ENCODE measurements around the gene SLC4A5.

SLC4A5 gene

DNA sequence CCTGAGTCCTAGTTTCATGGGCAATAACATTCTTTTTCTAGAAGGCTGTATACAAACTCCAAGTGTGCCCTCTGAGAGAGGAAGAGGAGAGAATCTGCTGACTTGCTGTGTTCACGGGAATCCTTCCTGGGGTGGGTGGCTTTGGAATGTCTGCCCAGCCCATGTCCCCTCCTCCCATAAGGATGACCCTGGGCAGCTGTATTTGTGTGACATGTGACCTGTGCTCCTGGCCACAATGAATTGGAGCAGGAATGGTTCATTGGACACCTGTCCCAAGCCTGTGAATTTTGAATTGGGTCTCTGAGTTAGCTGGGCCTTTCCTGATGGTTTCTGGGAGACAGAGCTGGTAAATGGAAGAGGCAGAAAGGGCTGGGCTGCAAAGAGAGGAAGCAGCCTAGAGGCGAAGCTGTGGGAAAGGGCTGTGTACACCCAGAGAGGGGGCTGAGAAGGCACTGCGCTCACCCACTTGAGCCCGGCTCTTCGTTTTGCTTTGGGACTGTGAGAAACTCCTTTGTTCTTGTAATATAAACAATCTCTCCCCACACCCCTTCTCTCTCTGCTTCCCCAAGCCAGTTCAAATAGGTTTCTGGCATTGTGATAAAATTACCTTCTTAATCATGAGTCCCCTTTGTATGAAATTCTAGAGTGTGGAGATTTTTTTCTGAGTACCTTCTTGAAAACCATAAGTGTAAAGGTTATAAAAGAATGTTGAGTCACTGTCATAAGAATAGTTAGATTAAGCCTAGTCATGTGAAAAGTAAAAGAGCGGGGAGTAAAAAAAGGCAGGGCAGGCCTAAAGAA is 49.8 kb downstream of the SLC4A5 start:
- no peak for DNase-seq (ENCODE audit: extremely low spot score)
- ChIA-PET POLR2A (no interaction called here), CTCF (no interaction called here)
- TF ChIP-seq HDGF (IDR thresholded peaks at IDR 0.05; ENCODE audit: borderline replicate concordance): no peak
- TF ChIP-seq FOXA1 (IDR thresholded peaks at IDR 0.05): no peak
- no peak for TF ChIP-seq NFRKB (IDR thresholded peaks at IDR 0.05)
- no peak for TF ChIP-seq FOXM1 (IDR thresholded peaks at IDR 0.05; ENCODE audit: borderline replicate concordance)
- TF ChIP-seq BHLHE40 (IDR thresholded peaks at IDR 0.05; ENCODE audit: borderline replicate concordance): no peak
- TF ChIP-seq PKNOX1 (IDR thresholded peaks at IDR 0.05): no peak

DNA sequence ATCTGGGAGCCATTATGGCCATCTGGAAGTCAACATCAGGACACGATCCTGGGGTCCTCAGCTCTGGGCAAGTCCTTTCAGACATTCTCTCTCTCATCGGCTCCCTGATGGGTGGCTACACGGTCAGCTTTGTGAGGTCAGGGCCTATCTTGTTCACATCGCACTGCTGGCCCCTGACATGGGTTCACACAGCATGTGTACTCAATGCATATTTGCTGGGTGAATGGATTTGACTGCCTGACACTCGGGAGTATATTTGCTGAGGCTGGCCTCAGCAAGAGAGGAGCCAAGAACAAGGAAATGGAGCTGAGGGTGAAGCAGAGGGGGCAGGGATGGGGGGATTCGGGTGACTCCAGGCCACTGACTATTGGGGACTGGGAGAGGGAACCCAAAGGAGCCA is 50.5 kb downstream of the SLC4A5 start:
- no peak for TF ChIP-seq ELF4 (IDR thresholded peaks at IDR 0.05)
- TF ChIP-seq ZNF384 (IDR thresholded peaks at IDR 0.05): no peak
- no peak for TF ChIP-seq ARNT (IDR thresholded peaks at IDR 0.05)
- no peak for TF ChIP-seq CTBP1 (IDR thresholded peaks at IDR 0.05; ENCODE audit: borderline replicate concordance)
- no peak for TF ChIP-seq NFRKB (IDR thresholded peaks at IDR 0.05)
- no peak for TF ChIP-seq BHLHE40 (IDR thresholded peaks at IDR 0.05; ENCODE audit: borderline replicate concordance)
- TF ChIP-seq FOXK2 (IDR thresholded peaks at IDR 0.05): no peak
- no peak for TF ChIP-seq L3MBTL2 (conservative IDR thresholded peaks at IDR 0.05)
- TF ChIP-seq TARDBP (IDR thresholded peaks at IDR 0.05): no peak
- TF ChIP-seq SUZ12 (IDR thresholded peaks at IDR 0.05): no peak
- TF ChIP-seq LEF1 (IDR thresholded peaks at IDR 0.05; ENCODE audit: borderline replicate concordance): no peak
- TF ChIP-seq SP1 (IDR thresholded peaks at IDR 0.05): no peak
- TF ChIP-seq FOXA1 (IDR thresholded peaks at IDR 0.05): no peak
- TF ChIP-seq HDGF (IDR thresholded peaks at IDR 0.05; ENCODE audit: borderline replicate concordance): no peak
- TF ChIP-seq FOXM1 (IDR thresholded peaks at IDR 0.05; ENCODE audit: borderline replicate concordance): no peak
- no peak for DNase-seq (ENCODE audit: extremely low spot score)
- POLR2A ChIA-PET: no interaction called here
- CTCF ChIA-PET: no interaction called here

- ChIA-PET POLR2A (no interaction called here), CTCF (interaction anchor here (0.6 kb wide), 1 partner anchor 14 kb away, joined by 3 read pairs; no protein-coding TSS in a partner anchor)
- TF ChIP-seq ELF4 (IDR thresholded peaks at IDR 0.05): no peak
- no peak for TF ChIP-seq ZNF384 (IDR thresholded peaks at IDR 0.05)
- TF ChIP-seq CTBP1 (IDR thresholded peaks at IDR 0.05; ENCODE audit: borderline replicate concordance): no peak
- no peak for TF ChIP-seq ARNT (IDR thresholded peaks at IDR 0.05)
- no peak for TF ChIP-seq LEF1 (IDR thresholded peaks at IDR 0.05; ENCODE audit: borderline replicate concordance)
- no peak for TF ChIP-seq HDGF (IDR thresholded peaks at IDR 0.05; ENCODE audit: borderline replicate concordance)
- DNase-seq (ENCODE audit: extremely low spot score): no peak
Measured at GRCh38 chr2:74291886-74292621, 51.2 kb downstream of the SLC4A5 start.

DNA sequence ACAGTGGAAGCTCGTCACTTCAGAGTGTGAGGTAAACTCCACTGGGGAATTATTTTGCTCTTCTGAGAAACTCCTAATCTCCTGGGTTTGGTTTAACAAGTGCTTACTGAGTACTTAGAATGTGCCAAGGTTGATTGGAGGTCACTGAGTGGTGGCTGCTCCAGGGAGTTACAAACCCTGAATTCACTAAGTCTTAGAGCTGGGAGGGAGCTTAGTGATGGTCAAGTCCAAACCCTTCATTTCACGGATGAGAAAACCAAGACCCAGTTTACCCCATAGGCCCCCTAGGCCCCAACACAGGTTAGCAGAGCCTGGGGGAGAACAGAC is 52.0 kb downstream of the SLC4A5 start:
- POLR2A ChIA-PET: interaction anchor here (0.5 kb wide), 1 partner anchor 17 kb away, joined by 3 read pairs; no protein-coding TSS in a partner anchor
- CTCF ChIA-PET: no interaction called here
- TF ChIP-seq TARDBP (IDR thresholded peaks at IDR 0.05) (no peak), SP1 (IDR thresholded peaks at IDR 0.05) (no peak), HDGF (IDR thresholded peaks at IDR 0.05; ENCODE audit: borderline replicate concordance) (no peak), SUZ12 (IDR thresholded peaks at IDR 0.05) (no peak), PKNOX1 (IDR thresholded peaks at IDR 0.05) (no peak), ARNT (IDR thresholded peaks at IDR 0.05) (no peak), ZNF384 (IDR thresholded peaks at IDR 0.05) (no peak), CTBP1 (IDR thresholded peaks at IDR 0.05; ENCODE audit: borderline replicate concordance) (no peak), BHLHE40 (IDR thresholded peaks at IDR 0.05; ENCODE audit: borderline replicate concordance) (no peak), FOXA1 (IDR thresholded peaks at IDR 0.05) (no peak), NFRKB (IDR thresholded peaks at IDR 0.05) (no peak), FOXK2 (IDR thresholded peaks at IDR 0.05) (no peak), FOXM1 (IDR thresholded peaks at IDR 0.05; ENCODE audit: borderline replicate concordance) (no peak)
- no peak for DNase-seq (ENCODE audit: extremely low spot score)

- ChIA-PET POLR2A (interaction anchor here (0.5 kb wide), 1 partner anchor 18 kb away, joined by 3 read pairs; no protein-coding TSS in a partner anchor), CTCF (no interaction called here)
- DNase-seq (ENCODE audit: extremely low spot score): no peak
- no peak for TF ChIP-seq NFRKB (IDR thresholded peaks at IDR 0.05)
Measured at GRCh38 chr2:74290466-74291217, 52.6 kb downstream of the SLC4A5 start.

DNA sequence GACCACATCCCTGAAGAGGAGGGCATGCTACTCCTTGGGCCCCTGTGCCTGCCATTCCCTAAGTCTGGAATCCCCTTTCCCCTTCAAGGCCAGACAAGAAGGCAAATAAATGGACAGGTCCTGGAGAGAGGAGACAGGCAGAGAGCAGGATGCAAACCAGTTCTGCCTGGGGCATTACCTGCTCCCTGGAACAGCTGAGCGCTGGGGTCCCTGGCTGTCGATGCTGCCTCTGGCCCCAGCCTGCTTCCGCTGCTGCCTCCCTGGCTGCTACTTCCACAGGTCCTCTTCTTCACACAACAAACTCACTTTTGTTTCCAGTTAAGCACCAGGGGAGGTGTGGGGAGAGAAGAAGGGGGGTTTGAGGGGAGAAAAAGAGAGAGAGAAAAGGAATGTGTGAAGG is 53.1 kb downstream of the SLC4A5 start:
- CTCF ChIA-PET: no interaction called here
- DNase-seq (ENCODE audit: extremely low spot score): no peak
- POLR2A ChIA-PET: no interaction called here
- TF ChIP-seq FOXK2 (IDR thresholded peaks at IDR 0.05): no peak
- TF ChIP-seq ARNT (IDR thresholded peaks at IDR 0.05): no peak

GRCh38 chr2:74286725-74287124 is 56.5 kb downstream of the SLC4A5 start:
- ChIA-PET CTCF (no interaction called here), POLR2A (no interaction called here)
- DNase-seq (ENCODE audit: extremely low spot score): no peak
- TF ChIP-seq ARNT (IDR thresholded peaks at IDR 0.05): no peak
- TF ChIP-seq ELF4 (IDR thresholded peaks at IDR 0.05): no peak
- no peak for TF ChIP-seq FOXK2 (IDR thresholded peaks at IDR 0.05)
- no peak for TF ChIP-seq L3MBTL2 (conservative IDR thresholded peaks at IDR 0.05)
- no peak for TF ChIP-seq SP1 (IDR thresholded peaks at IDR 0.05)
- no peak for TF ChIP-seq ZNF384 (IDR thresholded peaks at IDR 0.05)
- TF ChIP-seq NFRKB (IDR thresholded peaks at IDR 0.05): no peak
- no peak for TF ChIP-seq CTBP1 (IDR thresholded peaks at IDR 0.05; ENCODE audit: borderline replicate concordance)
- TF ChIP-seq TARDBP (IDR thresholded peaks at IDR 0.05): no peak
- no peak for TF ChIP-seq LEF1 (IDR thresholded peaks at IDR 0.05; ENCODE audit: borderline replicate concordance)
- TF ChIP-seq BHLHE40 (IDR thresholded peaks at IDR 0.05; ENCODE audit: borderline replicate concordance): no peak
- TF ChIP-seq HDGF (IDR thresholded peaks at IDR 0.05; ENCODE audit: borderline replicate concordance): no peak
- TF ChIP-seq PKNOX1 (IDR thresholded peaks at IDR 0.05): no peak
- TF ChIP-seq FOXM1 (IDR thresholded peaks at IDR 0.05; ENCODE audit: borderline replicate concordance): no peak
- no peak for TF ChIP-seq FOXA1 (IDR thresholded peaks at IDR 0.05)
- no peak for TF ChIP-seq SUZ12 (IDR thresholded peaks at IDR 0.05)
